Suprapubic skin (tissue), 4 donors: ENCODE results near the gene PCDHB10. TPM values are rescaled to one million over a fixed set of nuclear protein-coding genes. Genes with fewer than 3 reads are reported as not detected.
"Not testable (repeated sequence)": the region's sequence is repeated elsewhere in the genome, so short reads cannot be mapped to it uniquely, and the experiment has no call there.

Experiments used
- DNase-seq, 2 donors: peaks; one replicate each; pipeline ENCODE4 v3.0.0-alpha.2; 2019; ENCODE audit warnings: low spot score in 2 of 2
- H3K27ac ChIP-seq: fragments of 200-600 bp; sonication (generic); one replicate; pipeline ENCODE4 v1.5.1; 2019
- H3K27me3 ChIP-seq: fragments of 200-600 bp; sonication (generic); one replicate; pipeline ENCODE4 v1.5.1; 2019
- H3K36me3 ChIP-seq: fragments of 200-600 bp; sonication (generic); one replicate; pipeline ENCODE4 v1.5.1; 2019
- H3K4me1 ChIP-seq: fragments of 200-600 bp; sonication (generic); one replicate; pipeline ENCODE4 v1.5.1; 2019
- H3K4me3 ChIP-seq: fragments of 200-600 bp; sonication (generic); one replicate; pipeline ENCODE4 v1.5.1; 2019; ENCODE audit warnings: mild to moderate bottlenecking
- H3K9me3 ChIP-seq: fragments of 200-600 bp; sonication (generic); one replicate; pipeline ENCODE4 v1.5.1; 2019
- CTCF ChIP-seq, 2 donors: fragments of 200-600 bp in 1 of 2; fragments of 450-650 bp in 1 of 2; sonication (generic) in 1 of 2; IDR thresholded peaks; one replicate each; pipeline ENCODE4 v1.5.1; 2016 to 2019; ENCODE audit warnings: antibody characterized with exemption in 2 of 2, mild to moderate bottlenecking in 1 of 2, moderate library complexity in 1 of 2
- EP300 ChIP-seq: sonication (generic); formaldehyde crosslinking; IDR thresholded peaks from one replicate; pipeline ENCODE4 v1.6.1; 2017; ENCODE audit warnings: antibody characterized with exemption
- POLR2A ChIP-seq, 2 donors: fragments of 450-650 bp; IDR thresholded peaks; one replicate each; pipeline ENCODE4 v1.6.1; 2017; ENCODE audit warnings: antibody characterized with exemption in 2 of 2, mild to moderate bottlenecking in 2 of 2, moderate library complexity in 2 of 2
- POLR2AphosphoS5 ChIP-seq, 3 donors: sonication (generic); formaldehyde crosslinking; IDR thresholded peaks; one replicate each; pipeline ENCODE4 v1.6.1; 2017; ENCODE audit warnings: antibody characterized with exemption in 3 of 3
- WGBS: methylation state at CpG from one replicate; pipeline ENCODE4 v1.1.5; 2018; 5-methylcytosine and 5-hydroxymethylcytosine counted together
- total RNA-seq, 4 donors: library from RNA; depleted of rRNA; stranded (reverse); fragments of >200 nt; gene quantifications; one replicate each; pipeline ENCODE4 v1.1.0, GENCODE V29; 2016

Gene PCDHB10
- total RNA-seq, 4 donors from 2014 or later, result 0.60 to 1.4 (median 1.2) TPM

GRCh38 chr5:141213656-141214339, 21.6 kb downstream of the PCDHB10 start, which contains the start of gene PCDHB13:
PCDHB13 (plus strand) TSS chr5:141213919; CDS start chr5:141214124, 205 bp downstream.
- H3K9me3 ChIP-seq, result peaks cover 47% of the 10 kb centered on the region
- TF ChIP-seq CTCF (IDR thresholded peaks at IDR 0.05), result peak in 1 of 2 donors; percentile 15
- WGBS, result 6% methylated on average over 12 of the region's 18 CpGs
- H3K4me1 ChIP-seq, H3K36me3 ChIP-seq, H3K4me3 ChIP-seq, H3K27ac ChIP-seq, H3K27me3 ChIP-seq, DNase-seq: not testable (repeated sequence)

GRCh38 chr5:141214583-141214982, 22.4 kb downstream of the PCDHB10 start:
- not testable (repeated sequence) for H3K4me3 ChIP-seq, H3K27ac ChIP-seq, H3K27me3 ChIP-seq, H3K36me3 ChIP-seq, H3K4me1 ChIP-seq, DNase-seq
- 78% methylated on average over 10 of the region's 12 CpGs for WGBS
- H3K9me3 ChIP-seq, result peaks cover 47% of the 10 kb centered on the region

DNA sequence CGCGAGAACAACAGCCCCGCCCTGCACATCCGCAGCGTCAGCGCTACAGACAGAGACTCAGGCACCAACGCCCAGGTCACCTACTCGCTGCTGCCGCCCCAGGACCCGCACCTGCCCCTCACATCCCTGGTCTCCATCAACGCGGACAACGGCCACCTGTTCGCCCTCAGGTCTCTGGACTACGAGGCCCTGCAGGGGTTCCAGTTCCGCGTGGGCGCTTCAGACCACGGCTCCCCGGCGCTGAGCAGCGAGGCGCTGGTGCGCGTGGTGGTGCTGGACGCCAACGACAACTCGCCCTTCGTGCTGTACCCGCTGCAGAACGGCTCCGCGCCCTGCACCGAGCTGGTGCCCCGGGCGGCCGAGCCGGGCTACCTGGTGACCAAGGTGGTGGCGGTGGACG, 23.4 kb downstream of the PCDHB10 start:
- peaks cover 40% of the 10 kb centered on the region for H3K9me3 ChIP-seq
- H3K27me3 ChIP-seq, H3K36me3 ChIP-seq, H3K4me3 ChIP-seq, DNase-seq, H3K27ac ChIP-seq, H3K4me1 ChIP-seq: not testable (repeated sequence)
- WGBS, result 45% methylated on average over 15 of the region's 40 CpGs

DNA sequence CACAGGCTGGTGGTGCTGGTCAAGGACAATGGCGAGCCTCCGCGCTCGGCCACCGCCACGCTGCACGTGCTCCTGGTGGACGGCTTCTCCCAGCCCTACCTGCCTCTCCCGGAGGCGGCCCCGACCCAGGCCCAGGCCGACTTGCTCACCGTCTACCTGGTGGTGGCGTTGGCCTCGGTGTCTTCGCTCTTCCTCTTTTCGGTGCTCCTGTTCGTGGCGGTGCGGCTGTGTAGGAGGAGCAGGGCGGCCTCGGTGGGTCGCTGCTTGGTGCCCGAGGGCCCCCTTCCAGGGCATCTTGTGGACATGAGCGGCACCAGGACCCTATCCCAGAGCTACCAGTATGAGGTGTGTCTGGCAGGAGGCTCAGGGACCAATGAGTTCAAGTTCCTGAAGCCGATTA, 23.9 kb downstream of the PCDHB10 start:
- not testable (repeated sequence) for H3K4me3 ChIP-seq, H3K27me3 ChIP-seq, H3K36me3 ChIP-seq, DNase-seq, H3K27ac ChIP-seq, H3K4me1 ChIP-seq
- H3K9me3 ChIP-seq, result peaks cover 40% of the 10 kb centered on the region
- WGBS, result 50% methylated on average over 2 of the region's 26 CpGs

GRCh38 chr5:141223112-141223783, 31.1 kb downstream of the PCDHB10 start, which contains the start of gene PCDHB14:
PCDHB14 (plus strand) TSS chr5:141223343; CDS start chr5:141223506, 163 bp downstream.
- Histone ChIP-seq H3K4me1 (no peaks in the 10 kb centered on the region), H3K9me3 (peaks cover 24% of the 10 kb centered on the region), H3K4me3 (peak within 1 kb of the TSS; percentile 27), H3K27ac (no peak within 1 kb of the TSS), H3K36me3 (no peaks in the 10 kb centered on the region), H3K27me3 (no peaks in the 10 kb centered on the region)
- WGBS, result 39% methylated on average over 15 of the region's 15 CpGs
- TF ChIP-seq CTCF (IDR thresholded peaks at IDR 0.05) (no peak), POLR2AphosphoS5 (IDR thresholded peaks at IDR 0.05) (no peak), EP300 (no peak), POLR2A (IDR thresholded peaks at IDR 0.05) (no peak)
- no peak for DNase-seq

GRCh38 chr5:141224844-141225243, 32.7 kb downstream of the PCDHB10 start:
- H3K4me3 ChIP-seq, H3K27me3 ChIP-seq, H3K27ac ChIP-seq, DNase-seq, H3K4me1 ChIP-seq, H3K36me3 ChIP-seq: not testable (repeated sequence)
- peaks cover 20% of the 10 kb centered on the region for H3K9me3 ChIP-seq
- 17% methylated on average over 10 of the region's 40 CpGs for WGBS

GRCh38 chr5:141225421-141225820, 33.3 kb downstream of the PCDHB10 start:
- DNase-seq, H3K4me3 ChIP-seq, H3K27me3 ChIP-seq, H3K36me3 ChIP-seq, H3K27ac ChIP-seq, H3K4me1 ChIP-seq: not testable (repeated sequence)
- WGBS, result 47% methylated on average over 22 of the region's 30 CpGs
- peaks cover 21% of the 10 kb centered on the region for H3K9me3 ChIP-seq
